ENCODE results near the gene PDGFRA. TPM values are rescaled to one million over a fixed set of nuclear protein-coding genes. Genes with fewer than 3 reads are reported as not detected.

The PDGFRA gene
- polyA plus RNA-seq, 3 donors: not detected

- peaks cover 67 to 77% of the 10 kb centered on the region in 2 donors for H3K4me1 ChIP-seq (ENCODE audit: control insufficient read depth in 1 of 2, insufficient read depth in 2 of 2, low read length in 2 of 2)
- intact Hi-C loops (cut with micrococcal nuclease): loop anchor here (5.0 to 10.0 kb wide), 5 partner anchors 735 to 1855 kb away; no protein-coding TSS in a partner anchor
- H3K4me2 ChIP-seq (replicated peaks; ENCODE audit: extremely low read depth, low read length, poor library complexity, severe bottlenecking): no peak overlapping the region
- H3K4me3 ChIP-seq (replicated peaks in 1 of 3; ENCODE audit: low read depth in 2 of 3, low read length in 3 of 3): no peak overlapping the region
- 5% methylated on average over 53 of the region's 63 CpGs for WGBS (ENCODE audit: insufficient coverage)
- H3K9me3 ChIP-seq (replicated peaks in 1 of 2; ENCODE audit: control insufficient read depth in 1 of 2, insufficient read depth in 1 of 2, low read length in 2 of 2): peaks cover 0 to 47% of the 10 kb centered on the region in 2 donors
- H3K4me3 Mint-ChIP-seq: peak overlapping the region in 1 of 2 donors; percentile 93
- peaks cover 0 to 48% (median 16%) of the 10 kb centered on the region in 7 donors for H3K9me3 Mint-ChIP-seq
- H3K36me3 ChIP-seq (replicated peaks in 1 of 2; ENCODE audit: control insufficient read depth in 1 of 2, insufficient read depth in 2 of 2, low read length in 2 of 2): no peaks in the 10 kb centered on the region
- DNase-seq: no peak
- peaks cover 87 to 98% (median 91%) of the 10 kb centered on the region in 3 donors for H3K27me3 Mint-ChIP-seq (ENCODE audit: low read depth in 3 of 3)
- peaks cover 0 to 10% of the 10 kb centered on the region in 2 donors for H3K36me3 Mint-ChIP-seq
- H4K20me1 ChIP-seq (ENCODE audit: insufficient read depth, low read length): no peaks in the 10 kb centered on the region
- no peaks in the 10 kb centered on the region for H3K79me2 ChIP-seq (ENCODE audit: insufficient read depth, low read length)
- H3K27ac Mint-ChIP-seq: no peak overlapping the region
- H3K27ac ChIP-seq (ENCODE audit: low read depth in 1 of 2, low read length in 2 of 2): no peak overlapping the region
- H3K4me1 Mint-ChIP-seq: peaks cover 73% of the 10 kb centered on the region
- H3K27me3 ChIP-seq (ENCODE audit: control insufficient read depth in 2 of 2, insufficient read depth in 2 of 2, low read length in 2 of 2): peaks cover 70 to 94% of the 10 kb centered on the region in 2 donors
- no peak overlapping the region for H2AFZ ChIP-seq (ENCODE audit: insufficient read depth, low read depth, low read length, poor library complexity, severe bottlenecking)
- no peak overlapping the region for H3K9ac ChIP-seq (ENCODE audit: insufficient read depth, low read length, poor library complexity, severe bottlenecking)
- TF ChIP-seq, protein P1, sequence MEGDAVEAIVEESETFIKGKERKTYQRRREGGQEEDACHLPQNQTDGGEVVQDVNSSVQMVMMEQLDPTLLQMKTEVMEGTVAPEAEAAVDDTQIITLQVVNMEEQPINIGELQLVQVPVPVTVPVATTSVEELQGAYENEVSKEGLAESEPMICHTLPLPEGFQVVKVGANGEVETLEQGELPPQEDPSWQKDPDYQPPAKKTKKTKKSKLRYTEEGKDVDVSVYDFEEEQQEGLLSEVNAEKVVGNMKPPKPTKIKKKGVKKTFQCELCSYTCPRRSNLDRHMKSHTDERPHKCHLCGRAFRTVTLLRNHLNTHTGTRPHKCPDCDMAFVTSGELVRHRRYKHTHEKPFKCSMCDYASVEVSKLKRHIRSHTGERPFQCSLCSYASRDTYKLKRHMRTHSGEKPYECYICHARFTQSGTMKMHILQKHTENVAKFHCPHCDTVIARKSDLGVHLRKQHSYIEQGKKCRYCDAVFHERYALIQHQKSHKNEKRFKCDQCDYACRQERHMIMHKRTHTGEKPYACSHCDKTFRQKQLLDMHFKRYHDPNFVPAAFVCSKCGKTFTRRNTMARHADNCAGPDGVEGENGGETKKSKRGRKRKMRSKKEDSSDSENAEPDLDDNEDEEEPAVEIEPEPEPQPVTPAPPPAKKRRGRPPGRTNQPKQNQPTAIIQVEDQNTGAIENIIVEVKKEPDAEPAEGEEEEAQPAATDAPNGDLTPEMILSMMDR (IDR thresholded peaks at IDR 0.05): no peak
Observed at GRCh38 chr4:54229631-54230483, 764 bp downstream of the PDGFRA start.

- TF ChIP-seq, protein P1 (IDR thresholded peaks at IDR 0.05): no peak
- 4% methylated on average over 54 of the region's 63 CpGs for WGBS (ENCODE audit: insufficient coverage)
- Mint-ChIP-seq H3K27me3 (ENCODE audit: low read depth in 3 of 3) (peaks cover 78 to 95% (median 89%) of the 10 kb centered on the region in 3 donors), H3K27ac (no peak overlapping the region), H3K36me3 (peaks cover 0 to 10% of the 10 kb centered on the region in 2 donors), H3K4me1 (peaks cover 69% of the 10 kb centered on the region), H3K4me3 (peak overlapping the region in 1 of 2 donors; percentile 93), H3K9me3 (peaks cover 0 to 43% (median 16%) of the 10 kb centered on the region in 7 donors)
- Histone ChIP-seq H3K36me3 (replicated peaks in 1 of 2; ENCODE audit: control insufficient read depth in 1 of 2, insufficient read depth in 2 of 2, low read length in 2 of 2) (no peaks in the 10 kb centered on the region), H3K4me3 (replicated peaks in 1 of 3; ENCODE audit: low read depth in 2 of 3, low read length in 3 of 3) (no peak overlapping the region), H3K9ac (ENCODE audit: insufficient read depth, low read length, poor library complexity, severe bottlenecking) (no peak overlapping the region), H3K4me1 (ENCODE audit: control insufficient read depth in 1 of 2, insufficient read depth in 2 of 2, low read length in 2 of 2) (peaks cover 63 to 74% of the 10 kb centered on the region in 2 donors), H2AFZ (ENCODE audit: insufficient read depth, low read depth, low read length, poor library complexity, severe bottlenecking) (no peak overlapping the region), H3K9me3 (replicated peaks in 1 of 2; ENCODE audit: control insufficient read depth in 1 of 2, insufficient read depth in 1 of 2, low read length in 2 of 2) (peaks cover 0 to 47% of the 10 kb centered on the region in 2 donors), H4K20me1 (ENCODE audit: insufficient read depth, low read length) (no peaks in the 10 kb centered on the region), H3K27me3 (ENCODE audit: control insufficient read depth in 2 of 2, insufficient read depth in 2 of 2, low read length in 2 of 2) (peaks cover 61 to 87% of the 10 kb centered on the region in 2 donors), H3K27ac (ENCODE audit: low read depth in 1 of 2, low read length in 2 of 2) (no peak overlapping the region), H3K79me2 (ENCODE audit: insufficient read depth, low read length) (no peaks in the 10 kb centered on the region), H3K4me2 (replicated peaks; ENCODE audit: extremely low read depth, low read length, poor library complexity, severe bottlenecking) (no peak overlapping the region)
- intact Hi-C loops (cut with micrococcal nuclease): loop anchor here (5.0 to 10.0 kb wide), 5 partner anchors 736 to 1856 kb away; no protein-coding TSS in a partner anchor
- no peak for DNase-seq
Observed at GRCh38 chr4:54230484-54231418, 1.7 kb downstream of the PDGFRA start.
